ENCODE measurements around the gene MTFP1.

MTFP1 gene

DNA sequence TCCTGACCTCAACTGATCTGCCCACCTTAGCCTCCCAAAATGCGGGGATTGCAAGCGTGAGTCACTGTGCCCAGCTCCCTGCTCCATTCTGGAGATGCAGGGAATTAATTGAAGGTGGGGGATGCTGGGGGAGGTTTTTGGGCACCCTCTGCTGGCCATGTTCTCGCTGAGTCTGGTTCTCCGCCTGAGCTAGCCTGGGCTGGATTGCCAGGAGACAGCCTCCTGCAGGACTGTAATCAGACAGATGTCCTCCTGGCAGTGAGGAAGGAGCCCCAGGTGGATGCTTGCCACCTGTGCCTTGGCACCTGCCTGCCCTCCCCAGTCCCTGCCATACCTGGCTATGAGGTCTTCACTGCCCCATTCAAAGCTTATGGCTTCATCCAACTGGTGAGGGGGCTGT lies 5.4 kb downstream of the MTFP1 start:
- Histone ChIP-seq H3K9ac (ENCODE audit: low read depth, low read length) (no peak overlapping the region), H3K4me3 (ENCODE audit: low read length) (no peak overlapping the region), H3K9me3 (ENCODE audit: insufficient read depth, low read depth, low read length) (no peaks in the 10 kb centered on the region), H3K36me3 (ENCODE audit: insufficient read depth, low read length) (peaks cover 18% of the 10 kb centered on the region), H3K27me3 (ENCODE audit: insufficient read depth, low read length) (no peaks in the 10 kb centered on the region), H3K4me1 (ENCODE audit: insufficient read depth, low read length) (no peaks in the 10 kb centered on the region), H3K27ac (ENCODE audit: low read depth, low read length) (no peak overlapping the region)
- WGBS = 74% methylated on average over 4 of the region's 4 CpGs

DNA sequence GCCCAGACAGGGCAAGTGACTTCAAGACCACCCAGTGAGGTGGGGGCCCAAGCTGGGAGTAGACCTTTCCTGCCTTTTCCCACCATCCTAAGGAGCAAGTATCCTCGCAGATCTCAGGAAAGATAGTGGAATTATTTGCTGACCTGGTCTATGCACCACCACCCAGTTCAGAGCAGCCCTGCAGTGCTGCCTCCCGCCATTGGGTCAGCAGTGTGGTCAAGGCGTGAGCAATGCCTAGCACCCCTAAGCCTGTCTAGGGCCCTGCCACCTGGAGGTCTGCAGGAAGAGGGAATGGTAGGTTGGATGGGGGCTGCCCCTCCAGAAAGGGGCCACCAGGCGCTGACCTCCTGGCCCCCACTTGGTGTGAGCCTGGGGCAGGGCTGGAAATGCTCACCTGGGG lies 6.5 kb downstream of the MTFP1 start:
- Histone ChIP-seq H3K27me3 (ENCODE audit: insufficient read depth, low read length) (no peaks in the 10 kb centered on the region), H3K9me3 (ENCODE audit: insufficient read depth, low read depth, low read length) (no peaks in the 10 kb centered on the region), H3K9ac (ENCODE audit: low read depth, low read length) (no peak overlapping the region), H3K4me1 (ENCODE audit: insufficient read depth, low read length) (no peaks in the 10 kb centered on the region), H3K4me3 (ENCODE audit: low read length) (no peak overlapping the region), H3K27ac (ENCODE audit: low read depth, low read length) (no peak overlapping the region), H3K36me3 (ENCODE audit: insufficient read depth, low read length) (peaks cover 18% of the 10 kb centered on the region)
- 84% methylated on average over 4 of the region's 4 CpGs for WGBS

- Histone ChIP-seq H3K4me3 (ENCODE audit: low read length) (no peak overlapping the region), H3K36me3 (ENCODE audit: insufficient read depth, low read length) (peaks cover 14% of the 10 kb centered on the region), H3K27me3 (ENCODE audit: insufficient read depth, low read length) (no peaks in the 10 kb centered on the region), H3K4me1 (ENCODE audit: insufficient read depth, low read length) (no peaks in the 10 kb centered on the region), H3K27ac (ENCODE audit: low read depth, low read length) (no peak overlapping the region), H3K9ac (ENCODE audit: low read depth, low read length) (no peak overlapping the region), H3K9me3 (ENCODE audit: insufficient read depth, low read depth, low read length) (no peaks in the 10 kb centered on the region)
- 82% methylated on average over 2 of the region's 2 CpGs for WGBS
Measured at GRCh38 chr22:30432520-30432919, 7.0 kb downstream of the MTFP1 start.

- WGBS = 92% methylated on average over 3 of the region's 3 CpGs
- H3K9me3 ChIP-seq (ENCODE audit: insufficient read depth, low read depth, low read length) = no peaks in the 10 kb centered on the region
- no peak overlapping the region for H3K4me3 ChIP-seq (ENCODE audit: low read length)
- H3K4me1 ChIP-seq (ENCODE audit: insufficient read depth, low read length) = no peaks in the 10 kb centered on the region
- no peaks in the 10 kb centered on the region for H3K27me3 ChIP-seq (ENCODE audit: insufficient read depth, low read length)
- H3K9ac ChIP-seq (ENCODE audit: low read depth, low read length) = no peak overlapping the region
- peaks cover 7% of the 10 kb centered on the region for H3K36me3 ChIP-seq (ENCODE audit: insufficient read depth, low read length)
- no peak overlapping the region for H3K27ac ChIP-seq (ENCODE audit: low read depth, low read length)
Measured at GRCh38 chr22:30433227-30433626, 7.7 kb downstream of the MTFP1 start.

DNA sequence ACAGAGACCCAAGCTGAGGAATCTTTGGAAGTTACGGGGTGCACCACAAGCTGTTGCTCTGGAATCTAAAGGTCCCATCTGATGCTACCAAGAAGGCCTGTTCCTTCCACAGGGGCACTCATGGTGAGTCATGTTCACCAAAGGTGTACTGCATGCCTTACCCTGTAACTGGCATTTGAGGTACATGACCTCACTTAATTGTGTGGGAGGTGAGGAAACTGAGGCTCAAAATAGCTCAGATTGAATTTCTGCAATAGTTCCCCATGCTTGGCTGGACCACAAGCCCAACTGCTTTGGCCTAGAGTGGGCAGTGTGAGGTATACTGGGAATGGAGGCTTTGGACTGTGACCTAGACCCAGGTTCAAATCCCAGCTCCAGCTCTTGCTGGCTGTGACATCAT lies 8.2 kb downstream of the MTFP1 start:
- peaks cover 1% of the 10 kb centered on the region for H3K36me3 ChIP-seq (ENCODE audit: insufficient read depth, low read length)
- H3K9ac ChIP-seq (ENCODE audit: low read depth, low read length) = no peak overlapping the region
- no peaks in the 10 kb centered on the region for H3K27me3 ChIP-seq (ENCODE audit: insufficient read depth, low read length)
- H3K9me3 ChIP-seq (ENCODE audit: insufficient read depth, low read depth, low read length) = no peaks in the 10 kb centered on the region
- H3K27ac ChIP-seq (ENCODE audit: low read depth, low read length) = no peak overlapping the region
- H3K4me3 ChIP-seq (ENCODE audit: low read length) = no peak overlapping the region
- no peaks in the 10 kb centered on the region for H3K4me1 ChIP-seq (ENCODE audit: insufficient read depth, low read length)
- WGBS = 93% methylated on average over 1 of the region's 1 CpG

DNA sequence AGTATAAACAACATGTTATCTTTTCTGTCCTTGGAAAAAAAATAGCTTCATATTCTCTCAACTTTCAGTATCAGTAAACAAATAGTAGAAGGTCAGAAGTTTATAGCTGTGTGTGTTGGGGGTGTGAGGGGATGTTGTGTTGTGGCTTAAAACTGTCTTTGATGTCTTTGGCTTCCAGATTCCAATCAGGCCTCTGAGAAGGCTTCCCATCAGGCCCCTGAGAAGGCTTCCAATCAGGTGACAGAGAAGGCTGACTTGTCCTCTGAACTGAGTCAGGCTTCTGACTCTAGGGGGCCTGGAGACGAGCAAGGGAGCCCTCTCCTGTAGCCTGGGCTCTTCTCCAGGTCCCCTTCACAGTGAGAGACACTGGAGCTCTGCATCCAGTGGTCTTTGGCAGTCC lies 9.3 kb downstream of the MTFP1 start:
- 70% methylated on average over 1 of the region's 1 CpG for WGBS
- Histone ChIP-seq H3K4me3 (ENCODE audit: low read length) (no peak overlapping the region), H3K27ac (ENCODE audit: low read depth, low read length) (no peak overlapping the region)

DNA sequence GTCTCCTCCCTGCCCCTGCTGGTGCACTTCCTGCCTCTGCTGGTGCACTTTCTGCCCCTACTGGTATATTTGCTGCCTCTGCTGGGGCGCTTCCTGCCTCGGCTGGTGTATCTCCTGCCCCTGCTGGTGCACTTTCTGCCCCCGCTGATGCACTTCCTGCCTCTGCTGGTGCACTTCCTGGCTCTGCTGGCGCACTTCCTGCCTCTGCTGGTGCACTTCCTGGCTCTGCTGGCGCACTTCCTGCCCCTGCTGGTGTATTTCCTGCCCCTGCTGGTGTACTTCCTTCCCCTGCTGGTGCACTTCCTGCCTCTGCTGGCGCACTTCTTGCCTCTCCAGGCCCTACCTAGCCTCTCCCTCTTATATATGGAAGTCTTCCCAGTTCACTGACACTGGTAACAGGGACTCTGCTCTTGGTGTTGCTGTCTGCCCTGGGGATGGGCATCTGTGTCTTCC lies 10.1 kb downstream of the MTFP1 start:
- Histone ChIP-seq H3K27me3 (ENCODE audit: insufficient read depth, low read length) (no peaks in the 10 kb centered on the region), H3K9me3 (ENCODE audit: insufficient read depth, low read depth, low read length) (no peaks in the 10 kb centered on the region), H3K4me1 (ENCODE audit: insufficient read depth, low read length) (no peaks in the 10 kb centered on the region), H3K27ac (ENCODE audit: low read depth, low read length) (no peak overlapping the region), H3K36me3 (ENCODE audit: insufficient read depth, low read length) (no peaks in the 10 kb centered on the region), H3K9ac (ENCODE audit: low read depth, low read length) (no peak overlapping the region), H3K4me3 (ENCODE audit: low read length) (no peak overlapping the region)
- WGBS = 79% methylated on average over 6 of the region's 6 CpGs

More for the DNA sequence above, 9.3 kb downstream of the MTFP1 start:
- Histone ChIP-seq H3K36me3 (ENCODE audit: insufficient read depth, low read length) (no peaks in the 10 kb centered on the region), H3K9me3 (ENCODE audit: insufficient read depth, low read depth, low read length) (no peaks in the 10 kb centered on the region), H3K4me1 (ENCODE audit: insufficient read depth, low read length) (no peaks in the 10 kb centered on the region), H3K9ac (ENCODE audit: low read depth, low read length) (no peak overlapping the region), H3K27me3 (ENCODE audit: insufficient read depth, low read length) (no peaks in the 10 kb centered on the region)

GRCh38 chr22:30436196-30436595 lies 10.6 kb downstream of the MTFP1 start:
- Histone ChIP-seq H3K4me1 (ENCODE audit: insufficient read depth, low read length) (no peaks in the 10 kb centered on the region), H3K27me3 (ENCODE audit: insufficient read depth, low read length) (no peaks in the 10 kb centered on the region), H3K9me3 (ENCODE audit: insufficient read depth, low read depth, low read length) (no peaks in the 10 kb centered on the region), H3K27ac (ENCODE audit: low read depth, low read length) (no peak overlapping the region), H3K9ac (ENCODE audit: low read depth, low read length) (no peak overlapping the region), H3K36me3 (ENCODE audit: insufficient read depth, low read length) (no peaks in the 10 kb centered on the region), H3K4me3 (ENCODE audit: low read length) (no peak overlapping the region)
- 83% methylated on average over 2 of the region's 2 CpGs for WGBS

GRCh38 chr22:30438559-30438958 lies 13.0 kb downstream of the MTFP1 start:
- no peaks in the 10 kb centered on the region for H3K9me3 ChIP-seq (ENCODE audit: insufficient read depth, low read depth, low read length)
- no peaks in the 10 kb centered on the region for H3K4me1 ChIP-seq (ENCODE audit: insufficient read depth, low read length)
- no peaks in the 10 kb centered on the region for H3K36me3 ChIP-seq (ENCODE audit: insufficient read depth, low read length)
- H3K9ac ChIP-seq (ENCODE audit: low read depth, low read length) = no peak overlapping the region
- no peaks in the 10 kb centered on the region for H3K27me3 ChIP-seq (ENCODE audit: insufficient read depth, low read length)
- WGBS = 88% methylated on average over 3 of the region's 3 CpGs
- H3K4me3 ChIP-seq (ENCODE audit: low read length) = no peak overlapping the region
- no peak overlapping the region for H3K27ac ChIP-seq (ENCODE audit: low read depth, low read length)

DNA sequence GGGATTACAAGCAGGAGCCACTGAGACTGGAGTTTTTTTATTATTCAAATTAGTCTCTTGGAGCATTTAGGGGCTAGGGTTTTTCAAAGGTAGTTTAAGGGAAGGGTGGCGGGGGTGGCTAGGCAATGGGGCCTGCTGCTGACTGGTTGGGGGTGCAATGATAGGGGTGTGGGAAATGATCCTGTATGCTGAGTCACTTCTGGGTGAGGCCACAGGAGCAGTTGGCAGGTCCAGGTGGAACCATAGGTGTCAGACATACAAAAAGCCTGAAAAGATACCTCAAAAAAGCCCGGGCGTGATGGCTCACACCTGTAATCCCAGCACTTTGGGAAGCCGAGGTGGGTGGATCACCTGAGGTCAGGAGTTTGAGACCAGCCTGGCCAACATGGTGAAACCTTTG lies 13.7 kb downstream of the MTFP1 start:
- no peaks in the 10 kb centered on the region for H3K4me1 ChIP-seq (ENCODE audit: insufficient read depth, low read length)
- H3K9ac ChIP-seq (ENCODE audit: low read depth, low read length) = no peak overlapping the region
- H3K4me3 ChIP-seq (ENCODE audit: low read length) = no peak overlapping the region
- H3K9me3 ChIP-seq (ENCODE audit: insufficient read depth, low read depth, low read length) = no peaks in the 10 kb centered on the region
- H3K27me3 ChIP-seq (ENCODE audit: insufficient read depth, low read length) = no peaks in the 10 kb centered on the region
- no peak overlapping the region for H3K27ac ChIP-seq (ENCODE audit: low read depth, low read length)
- WGBS = 94% methylated on average over 4 of the region's 4 CpGs
- no peaks in the 10 kb centered on the region for H3K36me3 ChIP-seq (ENCODE audit: insufficient read depth, low read length)

GRCh38 chr22:30439836-30440235 lies 14.3 kb downstream of the MTFP1 start:
- no peaks in the 10 kb centered on the region for H3K36me3 ChIP-seq (ENCODE audit: insufficient read depth, low read length)
- peaks cover 3% of the 10 kb centered on the region; the same call in 1 of the 2 replicates for H3K4me1 ChIP-seq (ENCODE audit: insufficient read depth, low read length)
- H3K9me3 ChIP-seq (ENCODE audit: insufficient read depth, low read depth, low read length) = no peaks in the 10 kb centered on the region
- WGBS = 94% methylated on average over 11 of the region's 11 CpGs
- H3K9ac ChIP-seq (ENCODE audit: low read depth, low read length) = no peak overlapping the region
- no peaks in the 10 kb centered on the region for H3K27me3 ChIP-seq (ENCODE audit: insufficient read depth, low read length)
- H3K27ac ChIP-seq (ENCODE audit: low read depth, low read length) = no peak overlapping the region
- no peak overlapping the region for H3K4me3 ChIP-seq (ENCODE audit: low read length)

DNA sequence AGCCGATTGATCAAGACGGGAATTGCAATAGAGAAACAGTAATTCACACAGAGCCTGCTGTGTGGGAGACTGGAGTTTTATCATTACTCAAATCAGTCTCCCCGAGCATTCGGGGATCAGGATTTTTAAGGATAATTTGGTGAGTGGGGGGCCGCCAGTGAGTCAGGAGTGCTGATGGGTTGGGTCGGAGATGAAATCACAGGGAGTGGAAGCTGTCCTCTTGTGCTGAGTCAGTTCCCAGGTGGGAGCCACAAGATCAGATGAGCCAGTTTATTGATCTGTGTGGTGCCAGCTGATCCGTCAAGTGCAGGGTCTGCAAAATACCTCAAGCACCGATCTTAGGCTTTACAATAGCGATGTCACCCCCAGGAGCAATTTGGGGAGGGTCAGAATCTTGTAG lies 15.5 kb downstream of the MTFP1 start:
- Histone ChIP-seq H3K27ac (ENCODE audit: low read depth, low read length) (no peak overlapping the region), H3K4me3 (ENCODE audit: low read length) (no peak overlapping the region), H3K9ac (ENCODE audit: low read depth, low read length) (no peak overlapping the region), H3K36me3 (ENCODE audit: insufficient read depth, low read length) (no peaks in the 10 kb centered on the region), H3K27me3 (ENCODE audit: insufficient read depth, low read length) (no peaks in the 10 kb centered on the region), H3K4me1 (ENCODE audit: insufficient read depth, low read length) (peaks cover 5% of the 10 kb centered on the region; the same call in 1 of the 2 replicates), H3K9me3 (ENCODE audit: insufficient read depth, low read depth, low read length) (no peaks in the 10 kb centered on the region)
- 90% methylated on average over 9 of the region's 9 CpGs for WGBS
